Left ventricle myocardium inferior (tissue), 1 donor: ENCODE results near the gene PLEKHG5. TPM values are rescaled to one million over a fixed set of nuclear protein-coding genes. Genes with fewer than 3 reads are reported as not detected.
"Not testable (repeated sequence)": the region's sequence is repeated elsewhere in the genome, so short reads cannot be mapped to it uniquely, and the experiment has no call there.

Experiments used
- DNase-seq: peaks from one replicate; pipeline ENCODE4 v3.0.0-alpha.2; 2020
- H3K27ac ChIP-seq: fragments of 200-600 bp; replicated peaks from 2 replicates; pipeline ENCODE4 v1.8.0; 2021
- H3K27me3 ChIP-seq: fragments of 200-600 bp; 2 replicates; pipeline ENCODE4 v1.8.0; 2021; ENCODE audit warnings: low read depth
- H3K36me3 ChIP-seq: fragments of 200-600 bp; 2 replicates; pipeline ENCODE4 v1.8.0; 2021
- H3K4me1 ChIP-seq: fragments of 200-600 bp; 2 replicates; pipeline ENCODE4 v1.8.0; 2021
- H3K4me3 ChIP-seq: fragments of 200-600 bp; 2 replicates; pipeline ENCODE4 v1.8.0; 2021; ENCODE audit warnings: mild to moderate bottlenecking, moderate library complexity
- H3K9me3 ChIP-seq: fragments of 200-600 bp; replicated peaks from 2 replicates; pipeline ENCODE4 v1.8.0; 2021
- intact Hi-C: fragments of 100-400 bp; cut with micrococcal nuclease; formaldehyde crosslinking; loops from one replicate; pipeline ENCODE4 v1.11.0; 2022
- total RNA-seq: library from RNA; stranded (reverse); fragmentation: NEBNext Ultra II Directional; extraction: Animal tissue kit (Norgen Biotek cat#: 25700); gene quantifications from one replicate; pipeline ENCODE4 v1.2.1, GENCODE V29; 2021
- TF ChIP-seq, protein P1 (sequence below): fragments of 200-600 bp; IDR thresholded peaks from 2 replicates; pipeline ENCODE4 v1.8.0; 2021; ENCODE audit warnings: antibody characterized with exemption, mild to moderate bottlenecking, borderline replicate concordance
- donor health status: DM: no; HTN: yes; CAD: no; lungs with severe emphysema.

Gene PLEKHG5
- total RNA-seq, 1 donor from 2014 or later, result 16.2 TPM

GRCh38 chr1:6429660-6430411 lies 61.6 kb downstream of the PLEKHG5 start:
- intact Hi-C loops, DNase-seq, H3K36me3 ChIP-seq, H3K27ac ChIP-seq, H3K4me3 ChIP-seq, H3K9me3 ChIP-seq: not testable (repeated sequence)
- Histone ChIP-seq H3K4me1 (peaks cover 14% of the 10 kb centered on the region), H3K27me3 (peaks cover 71% of the 10 kb centered on the region)

DNA sequence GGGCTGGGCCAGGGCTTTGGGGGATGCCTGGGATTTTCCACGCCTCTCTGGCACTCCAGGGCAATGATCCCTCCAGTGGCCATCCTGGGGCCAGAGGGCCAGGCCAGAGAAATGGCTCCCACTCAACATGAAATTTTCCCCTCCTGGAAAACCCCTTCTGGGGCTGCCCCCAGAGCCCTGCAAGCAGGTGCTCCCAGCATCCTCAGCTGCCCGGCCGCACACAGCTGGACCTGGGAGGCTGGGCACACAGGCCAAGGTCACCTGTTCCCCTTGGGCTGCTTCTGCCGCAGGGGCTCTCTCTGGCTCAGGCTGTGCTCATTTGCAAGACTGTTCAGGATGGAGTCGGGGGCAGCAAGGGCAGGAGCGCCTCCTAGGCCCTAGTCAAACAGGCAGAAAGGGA lies 63.0 kb downstream of the PLEKHG5 start:
- H3K9me3 ChIP-seq, H3K36me3 ChIP-seq, intact Hi-C loops, H3K4me3 ChIP-seq, H3K27ac ChIP-seq, DNase-seq: not testable (repeated sequence)
- Histone ChIP-seq H3K4me1 (peaks cover 26% of the 10 kb centered on the region), H3K27me3 (peaks cover 85% of the 10 kb centered on the region)

- TF ChIP-seq, protein P1, sequence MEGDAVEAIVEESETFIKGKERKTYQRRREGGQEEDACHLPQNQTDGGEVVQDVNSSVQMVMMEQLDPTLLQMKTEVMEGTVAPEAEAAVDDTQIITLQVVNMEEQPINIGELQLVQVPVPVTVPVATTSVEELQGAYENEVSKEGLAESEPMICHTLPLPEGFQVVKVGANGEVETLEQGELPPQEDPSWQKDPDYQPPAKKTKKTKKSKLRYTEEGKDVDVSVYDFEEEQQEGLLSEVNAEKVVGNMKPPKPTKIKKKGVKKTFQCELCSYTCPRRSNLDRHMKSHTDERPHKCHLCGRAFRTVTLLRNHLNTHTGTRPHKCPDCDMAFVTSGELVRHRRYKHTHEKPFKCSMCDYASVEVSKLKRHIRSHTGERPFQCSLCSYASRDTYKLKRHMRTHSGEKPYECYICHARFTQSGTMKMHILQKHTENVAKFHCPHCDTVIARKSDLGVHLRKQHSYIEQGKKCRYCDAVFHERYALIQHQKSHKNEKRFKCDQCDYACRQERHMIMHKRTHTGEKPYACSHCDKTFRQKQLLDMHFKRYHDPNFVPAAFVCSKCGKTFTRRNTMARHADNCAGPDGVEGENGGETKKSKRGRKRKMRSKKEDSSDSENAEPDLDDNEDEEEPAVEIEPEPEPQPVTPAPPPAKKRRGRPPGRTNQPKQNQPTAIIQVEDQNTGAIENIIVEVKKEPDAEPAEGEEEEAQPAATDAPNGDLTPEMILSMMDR, result no peak
- Histone ChIP-seq H3K4me1 (peaks cover 34% of the 10 kb centered on the region), H3K9me3 (no peaks in the 10 kb centered on the region), H3K27me3 (peaks cover 92% of the 10 kb centered on the region), H3K27ac (no peak overlapping the region), H3K36me3 (no peaks in the 10 kb centered on the region), H3K4me3 (no peak overlapping the region)
- DNase-seq, result no peak
- intact Hi-C loops, result no loop called here
These were observed 63.8 kb downstream of the PLEKHG5 start for GRCh38 chr1:6427441-6428390.

DNA sequence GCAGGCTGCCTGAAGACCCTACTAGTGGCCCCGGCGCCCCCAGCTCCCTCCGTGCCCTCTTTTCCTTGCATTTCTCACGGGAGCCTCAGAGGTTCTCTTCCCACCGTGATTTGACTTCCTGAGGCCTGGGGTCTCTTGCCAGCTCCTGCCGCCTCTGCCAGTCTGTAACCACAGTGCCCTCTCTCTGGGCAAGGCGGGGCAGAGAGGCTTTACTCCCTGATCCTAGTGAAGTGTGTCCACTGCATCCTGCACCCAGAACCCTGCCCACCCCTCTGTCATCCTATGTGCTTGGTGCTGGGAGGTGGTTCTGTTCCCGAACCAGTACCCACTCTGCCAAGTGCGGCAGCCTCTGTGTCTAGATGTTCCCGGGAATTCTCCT lies 64.5 kb downstream of the PLEKHG5 start:
- intact Hi-C loops, result no loop called here
- Histone ChIP-seq H3K36me3 (no peaks in the 10 kb centered on the region), H3K4me1 (peaks cover 37% of the 10 kb centered on the region), H3K4me3 (no peak overlapping the region), H3K27ac (no peak overlapping the region), H3K27me3 (peaks cover 94% of the 10 kb centered on the region), H3K9me3 (no peaks in the 10 kb centered on the region)
- no peak for DNase-seq
- TF ChIP-seq, protein P1, result no peak

GRCh38 chr1:6426277-6426971 lies 65.0 kb downstream of the PLEKHG5 start:
- Histone ChIP-seq H3K27ac (no peak overlapping the region), H3K36me3 (no peaks in the 10 kb centered on the region), H3K9me3 (no peaks in the 10 kb centered on the region), H3K27me3 (peaks cover 99% of the 10 kb centered on the region), H3K4me1 (peaks cover 37% of the 10 kb centered on the region), H3K4me3 (no peak overlapping the region)
- intact Hi-C loops, result no loop called here
- TF ChIP-seq, protein P1, result no peak
- DNase-seq, result no peak

DNA sequence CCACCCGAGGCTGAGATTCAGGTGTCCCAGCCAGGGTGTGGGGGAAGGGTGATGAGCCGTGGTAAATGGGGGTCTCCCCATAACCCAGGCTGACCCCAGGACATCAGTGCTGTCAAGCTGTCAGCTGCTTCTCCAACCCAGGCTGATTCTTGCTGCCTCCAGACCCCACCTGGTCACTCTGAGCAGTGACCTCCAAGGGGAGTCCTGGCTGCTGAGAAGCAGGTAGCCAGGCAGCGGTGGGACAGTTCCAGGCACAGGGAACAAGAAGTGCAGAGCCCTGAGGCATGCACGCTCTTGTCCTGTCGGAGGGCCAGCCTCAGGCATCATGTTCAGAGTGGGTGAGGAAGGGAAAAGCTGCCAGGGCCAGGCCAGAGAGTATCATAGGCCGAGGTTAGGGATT lies 65.8 kb downstream of the PLEKHG5 start:
- Histone ChIP-seq H3K27me3 (peaks cover 100% of the 10 kb centered on the region), H3K9me3 (no peaks in the 10 kb centered on the region), H3K4me3 (no peak overlapping the region), H3K4me1 (peaks cover 40% of the 10 kb centered on the region), H3K27ac (no peak overlapping the region), H3K36me3 (no peaks in the 10 kb centered on the region)
- TF ChIP-seq, protein P1, result no peak
- intact Hi-C loops, result no loop called here
- DNase-seq, result no peak
